Endometrium (tissue), 2 donors: ENCODE data around the gene ACVR1B.

Source experiments
- FAIRE-seq: peaks from 2 replicates; lab custom pipeline; 2012; peaks lifted over from hg19 to GRCh38; lab: Jason Lieb, UNC
- donor health status: control.
- donor health status: control.

Gene ACVR1B

DNA sequence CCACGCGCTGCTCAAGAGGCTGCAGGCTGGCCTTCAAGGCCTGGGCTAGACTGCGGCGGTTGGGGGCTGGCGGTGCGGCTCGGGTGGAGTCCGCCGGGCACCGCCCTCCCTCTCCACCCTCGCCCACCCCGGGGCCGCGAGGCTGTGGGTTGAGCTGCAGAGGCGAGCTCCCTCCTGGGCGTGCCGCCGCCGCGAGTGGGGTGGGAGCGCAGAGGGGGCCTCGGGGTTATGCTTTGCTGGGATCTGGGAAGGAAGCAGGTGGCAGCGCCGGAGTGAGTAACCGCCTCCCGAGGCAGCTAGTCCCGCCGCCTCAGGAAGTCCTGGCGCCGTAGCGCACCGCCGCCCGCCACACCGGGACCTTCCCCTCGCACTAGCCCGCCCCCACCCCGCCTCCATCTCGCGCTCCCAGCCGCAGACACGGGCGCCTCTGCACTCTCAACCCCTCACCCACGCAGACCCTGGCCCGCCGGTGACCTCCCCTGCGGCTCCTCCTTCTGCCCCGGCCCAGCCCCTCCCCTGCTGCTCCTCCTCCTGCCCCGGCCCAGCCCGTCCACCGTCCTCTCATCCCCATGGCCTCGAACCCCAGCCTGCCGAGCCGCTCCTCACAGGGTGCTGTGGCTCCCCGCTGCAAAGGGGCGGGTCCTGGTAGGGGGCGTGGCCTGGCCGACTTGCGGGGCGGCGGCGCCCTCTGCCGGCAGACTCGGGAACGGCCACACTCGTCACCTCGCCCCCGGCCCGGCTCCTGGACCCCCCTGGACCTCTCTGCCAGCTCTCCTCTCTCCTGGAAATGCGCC is 71.9 kb downstream of the ACVR1B start:
- FAIRE-seq = no peak

DNA sequence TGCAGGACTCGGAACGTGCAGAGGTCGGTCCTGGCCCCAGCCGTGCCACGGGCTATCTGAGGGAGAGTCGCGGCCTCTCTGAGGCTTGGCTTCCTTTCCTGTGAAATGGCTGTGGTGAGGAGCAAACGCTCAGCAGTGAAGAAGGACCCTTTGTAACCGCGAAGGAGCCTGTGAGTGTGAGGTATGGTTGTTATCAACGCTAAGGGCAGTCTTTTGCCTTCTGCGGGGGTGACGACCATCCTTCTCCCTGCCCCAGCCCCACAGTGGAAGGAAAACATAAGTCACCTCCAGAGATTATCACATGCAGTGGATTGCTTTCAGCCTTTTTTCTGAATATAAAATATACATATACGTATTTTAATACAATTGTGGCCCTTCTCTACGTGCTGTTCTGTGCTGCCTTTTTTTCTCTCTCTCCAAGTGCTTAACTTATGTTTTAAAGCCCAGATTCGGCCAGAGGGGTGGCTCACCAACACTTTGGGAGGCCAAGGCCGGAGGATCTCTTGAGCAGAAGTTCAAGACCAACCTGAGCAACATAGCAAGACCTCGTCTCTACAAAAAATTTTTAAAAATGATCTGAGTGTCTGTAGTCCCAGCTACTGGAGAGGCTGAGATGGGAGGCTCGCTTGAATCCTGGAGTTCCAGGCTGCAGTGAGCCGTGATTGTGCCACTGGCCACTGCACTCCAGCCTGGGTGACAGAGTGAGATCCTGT is 72.6 kb downstream of the ACVR1B start:
- FAIRE-seq = no peak

DNA sequence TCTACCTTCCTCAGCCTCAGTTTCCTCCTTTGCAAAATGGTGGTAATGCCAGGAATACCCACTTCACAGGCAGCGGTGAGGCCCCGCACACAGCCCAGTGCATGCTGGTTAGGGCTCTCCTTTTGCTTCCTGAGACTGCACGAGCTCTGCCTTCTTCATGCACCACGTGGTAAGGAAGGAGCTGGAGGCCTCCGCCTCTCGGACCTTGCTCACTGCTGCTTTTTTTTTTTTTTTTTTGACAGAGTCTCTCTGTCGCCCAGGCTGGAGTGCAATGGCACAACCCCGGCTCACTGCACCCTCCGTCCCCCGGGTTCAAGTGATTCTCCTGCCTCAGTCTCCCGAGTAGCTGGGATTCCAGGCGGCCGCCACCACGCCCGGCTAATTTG is 73.3 kb downstream of the ACVR1B start:
- no peak for FAIRE-seq

DNA sequence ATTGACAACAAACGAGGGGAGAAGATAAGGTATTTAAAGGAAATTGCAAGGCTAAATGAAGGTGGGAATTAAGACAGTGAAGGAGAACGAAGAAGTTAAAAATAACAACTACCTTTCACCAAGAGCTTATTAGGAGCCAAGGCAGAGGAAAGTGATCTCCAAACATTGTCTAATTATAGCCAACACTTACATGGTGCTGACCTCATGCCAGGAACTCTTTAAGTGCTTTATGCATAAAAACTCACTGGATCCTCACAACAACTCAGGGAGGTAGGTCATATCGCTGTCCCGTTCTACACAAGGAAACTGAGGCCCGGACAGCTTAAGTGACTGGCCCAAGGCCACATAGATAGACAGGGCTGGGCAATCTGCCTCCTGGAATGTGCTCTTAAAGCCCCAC is 74.8 kb downstream of the ACVR1B start:
- no peak for FAIRE-seq

DNA sequence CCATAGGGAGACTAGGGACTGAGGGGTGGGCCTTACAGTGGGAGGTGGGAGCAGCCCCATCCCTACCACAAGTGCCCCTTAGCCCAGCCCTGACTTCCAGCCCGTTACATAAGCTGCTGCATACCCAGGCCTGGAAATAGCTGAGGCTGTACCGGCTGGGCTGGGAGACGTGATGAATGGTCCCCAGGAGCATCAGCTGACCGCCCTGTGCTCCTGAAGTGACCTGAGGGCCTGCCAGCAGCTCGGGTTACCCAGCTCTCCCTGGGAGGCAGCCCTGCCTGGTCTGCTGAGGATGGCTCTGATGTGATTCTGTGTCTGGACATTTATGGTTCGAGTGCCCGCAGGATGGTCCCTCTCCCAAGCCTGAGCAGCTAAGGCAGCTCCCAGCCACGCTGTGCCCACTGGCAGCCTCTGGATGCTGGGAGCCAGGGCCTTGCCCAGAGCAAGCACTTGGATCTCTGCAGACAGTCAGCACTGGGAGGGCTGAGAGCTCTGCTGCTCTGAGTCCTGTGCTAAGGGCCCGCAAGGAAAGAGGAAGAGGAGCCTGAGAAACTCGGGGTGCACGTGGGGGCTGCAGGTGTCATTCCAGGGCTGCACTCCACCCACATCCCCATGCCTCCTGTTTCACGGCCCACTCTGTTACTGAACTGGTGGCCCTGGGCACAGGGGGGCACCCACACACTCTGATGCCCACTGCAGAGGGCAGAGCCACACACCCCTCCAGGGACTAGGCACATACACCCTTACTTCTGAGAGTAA is 75.8 kb downstream of the ACVR1B start:
- no peak for FAIRE-seq

DNA sequence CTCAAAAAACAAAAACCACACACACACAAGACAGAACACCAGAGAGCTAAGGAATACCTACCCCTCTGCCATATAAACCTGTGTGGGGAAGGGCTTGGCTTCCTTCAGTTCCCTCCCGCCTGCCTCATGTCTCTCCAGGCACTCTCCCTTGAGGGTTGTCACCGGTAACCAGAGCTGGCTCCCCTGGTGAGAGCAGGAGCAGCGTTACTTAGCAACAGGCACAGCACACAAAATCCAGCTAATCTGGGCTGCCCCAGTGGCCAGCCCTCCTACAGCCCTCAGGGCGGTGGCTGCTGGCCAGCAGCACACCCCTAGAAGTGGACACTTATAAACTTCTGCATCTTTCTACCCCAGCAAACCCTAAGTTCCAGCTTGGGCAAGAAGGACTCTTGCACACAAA is 78.2 kb downstream of the ACVR1B start:
- no peak for FAIRE-seq

DNA sequence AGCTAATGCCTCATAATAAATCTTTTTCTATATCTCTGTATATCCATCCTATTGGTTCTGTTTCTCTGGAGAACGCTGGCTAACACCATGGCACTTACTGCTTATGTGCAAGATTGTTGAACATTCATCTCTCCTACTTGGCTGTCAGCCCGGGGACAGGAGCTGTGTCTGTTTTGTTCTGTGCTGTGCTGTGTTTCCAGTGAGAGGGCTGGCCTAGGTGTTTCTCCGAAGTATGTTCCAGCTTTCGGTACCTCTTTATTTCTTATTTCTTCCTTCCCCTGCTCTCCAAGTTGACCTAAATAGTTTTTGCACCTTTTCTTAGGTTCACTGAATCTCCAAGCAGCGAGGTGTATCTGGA is 80.9 kb downstream of the ACVR1B start:
- FAIRE-seq = no peak

DNA sequence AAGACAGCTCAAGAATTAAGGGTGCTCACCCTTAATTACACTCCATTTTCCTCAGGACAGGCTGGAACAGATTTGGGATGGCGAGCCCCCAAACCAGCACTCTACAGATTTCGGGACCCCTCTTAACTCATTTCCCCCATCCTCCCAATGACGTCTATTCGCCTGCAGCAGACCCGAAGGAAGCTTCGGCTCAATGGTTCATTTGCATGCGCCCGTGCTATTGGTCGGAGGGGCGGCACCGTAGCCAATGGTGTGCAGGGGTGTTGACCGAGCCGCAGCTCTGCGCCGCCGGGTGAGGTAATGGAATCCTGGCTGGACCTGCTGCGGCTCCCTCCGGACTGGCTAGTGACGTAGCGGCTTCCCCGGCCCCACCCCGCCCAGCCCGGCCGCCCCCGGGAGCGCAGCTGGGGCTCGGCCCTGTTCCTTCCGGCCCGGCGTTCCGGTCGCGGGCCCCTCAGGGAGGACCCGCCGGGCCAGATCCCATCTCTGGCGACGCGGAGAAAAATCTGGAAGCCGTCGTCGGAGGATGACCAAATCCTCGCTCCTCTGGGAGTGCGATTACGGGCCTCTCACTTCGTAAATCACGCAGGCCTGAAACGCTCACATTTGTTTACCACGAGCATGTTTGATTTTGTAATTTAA is 81.4 kb downstream of the ACVR1B start:
- FAIRE-seq = peak; percentile 41

DNA sequence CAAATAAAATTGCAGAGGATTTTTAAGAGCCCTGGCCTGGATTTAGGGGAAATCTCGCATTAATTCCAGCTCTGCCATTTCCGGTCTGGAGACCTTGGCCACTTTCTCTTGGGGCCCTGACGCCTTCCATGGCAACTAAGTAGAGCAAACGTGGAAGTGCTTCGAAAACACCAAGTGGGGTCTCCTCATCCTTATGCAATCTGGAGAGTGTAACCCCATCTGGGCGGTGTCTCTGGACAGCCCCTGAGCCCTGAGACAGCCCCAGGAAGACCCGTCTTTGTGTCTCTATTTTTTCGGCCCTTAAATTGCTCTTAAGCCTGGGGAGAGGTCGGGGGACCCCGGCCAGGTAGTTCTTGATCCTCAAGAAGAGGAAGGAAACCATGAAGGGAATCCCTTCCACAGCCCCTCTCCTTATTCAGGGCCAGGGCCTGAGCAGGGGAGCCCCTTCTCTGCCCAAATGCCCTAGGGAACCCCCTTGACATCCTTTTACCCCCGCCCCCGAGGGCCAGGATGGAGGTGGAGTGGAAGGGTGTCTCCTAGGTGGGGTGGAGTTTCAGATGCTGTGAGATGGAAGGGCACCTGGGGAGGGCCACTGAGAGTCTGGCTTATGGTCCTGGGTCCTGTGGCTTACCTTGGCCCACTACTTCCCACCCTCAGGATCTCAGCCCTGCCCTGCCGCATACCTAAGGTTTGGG is 82.1 kb downstream of the ACVR1B start:
- FAIRE-seq = no peak

DNA sequence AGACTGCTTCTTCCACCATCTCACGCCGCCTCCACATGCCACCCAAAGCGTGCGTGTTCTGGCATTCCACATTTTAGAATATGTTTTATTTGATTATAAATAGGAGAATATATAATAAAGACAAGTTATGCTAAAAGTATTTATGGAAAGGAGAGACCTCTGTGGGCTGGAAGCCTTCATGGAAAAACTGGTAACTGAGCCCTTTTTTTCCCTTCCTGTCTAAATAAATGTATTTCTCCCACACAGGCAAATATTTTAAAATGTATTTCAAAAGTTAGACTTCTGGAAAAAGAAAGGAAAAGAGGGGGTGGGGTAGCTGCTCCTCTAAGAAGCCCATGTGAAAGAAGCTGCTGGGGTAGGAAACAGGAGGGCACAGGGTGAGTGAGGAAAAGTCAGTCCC is 83.7 kb downstream of the ACVR1B start:
- no peak for FAIRE-seq

DNA sequence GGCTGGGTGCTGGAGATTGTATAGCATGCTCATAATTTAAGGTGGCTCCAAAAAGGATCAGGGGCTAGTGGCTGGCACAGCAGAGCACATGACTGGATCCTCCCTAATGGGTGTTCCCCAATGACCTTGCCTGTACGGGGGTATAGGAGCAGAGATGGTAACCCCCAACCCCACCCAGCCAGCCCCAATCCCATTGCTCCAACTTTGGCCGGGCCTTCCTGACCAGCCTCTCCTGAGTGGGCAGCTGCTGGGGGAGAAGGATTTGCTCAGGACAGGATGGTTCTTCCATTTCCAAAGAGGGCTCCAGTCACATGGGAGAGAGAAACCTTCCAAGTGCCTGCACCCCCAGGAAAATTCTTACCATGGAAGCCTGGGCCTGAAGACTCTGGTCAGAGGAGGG is 84.4 kb downstream of the ACVR1B start:
- FAIRE-seq = no peak

DNA sequence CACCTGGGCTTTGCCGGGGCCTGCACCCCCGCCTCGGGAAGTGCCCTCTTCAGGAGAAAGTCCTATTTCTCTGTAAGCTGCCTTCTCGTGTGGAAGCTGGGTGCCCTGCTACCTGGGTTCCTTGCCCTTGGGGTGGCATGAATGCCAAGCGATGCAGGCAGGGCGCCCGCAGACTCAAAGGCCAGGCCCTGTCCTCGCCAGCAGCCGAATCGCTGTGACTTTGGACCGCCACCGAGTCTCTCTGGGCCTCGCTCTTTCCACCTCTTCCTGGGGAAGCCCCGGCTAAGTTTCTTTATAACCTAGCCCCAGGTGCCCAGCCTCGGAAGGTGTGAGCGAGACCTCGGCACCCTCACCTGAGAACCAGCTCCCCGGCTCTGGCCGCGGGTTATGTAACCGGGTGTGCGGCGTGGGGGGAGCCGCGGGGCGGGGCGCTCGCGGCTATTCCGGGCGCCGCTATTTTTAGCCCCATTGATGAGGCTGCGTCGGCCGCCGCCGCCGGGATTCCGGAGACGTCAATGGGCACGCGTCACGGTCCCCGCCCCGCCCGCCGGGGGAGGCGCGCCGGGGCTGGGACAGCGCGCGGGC is 85.2 kb downstream of the ACVR1B start:
- no peak for FAIRE-seq

DNA sequence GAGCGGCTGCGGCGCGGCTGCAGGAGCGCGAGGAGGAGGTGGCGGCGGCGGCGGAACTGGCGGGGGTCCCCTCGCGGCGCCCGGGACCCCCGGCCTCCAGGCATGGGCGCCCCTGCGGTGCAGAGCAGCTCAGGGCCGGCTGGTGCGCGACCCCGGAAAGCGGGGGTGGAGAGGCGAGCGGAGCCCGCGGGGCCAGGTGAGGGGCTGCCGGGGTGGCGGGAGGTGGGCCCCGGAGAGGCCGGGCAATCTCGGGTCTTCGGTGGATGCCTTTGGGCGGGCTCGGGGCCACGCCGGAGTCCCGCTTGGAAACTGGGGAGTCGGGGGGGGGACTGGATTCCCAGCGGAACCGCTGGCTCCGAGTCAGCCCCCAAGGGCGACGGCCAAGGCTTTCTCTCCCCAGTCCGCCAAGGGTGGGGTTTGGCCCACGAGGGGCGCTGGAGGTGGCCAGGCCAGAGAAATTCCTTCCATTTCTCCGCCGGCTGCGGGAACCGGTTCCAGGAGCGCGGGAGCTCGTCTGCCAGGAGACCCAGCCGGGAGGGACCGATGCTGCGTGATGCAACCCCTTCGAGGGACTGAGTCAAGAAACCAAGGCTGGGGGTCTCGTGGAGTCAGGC is 85.9 kb downstream of the ACVR1B start:
- no peak for FAIRE-seq

DNA sequence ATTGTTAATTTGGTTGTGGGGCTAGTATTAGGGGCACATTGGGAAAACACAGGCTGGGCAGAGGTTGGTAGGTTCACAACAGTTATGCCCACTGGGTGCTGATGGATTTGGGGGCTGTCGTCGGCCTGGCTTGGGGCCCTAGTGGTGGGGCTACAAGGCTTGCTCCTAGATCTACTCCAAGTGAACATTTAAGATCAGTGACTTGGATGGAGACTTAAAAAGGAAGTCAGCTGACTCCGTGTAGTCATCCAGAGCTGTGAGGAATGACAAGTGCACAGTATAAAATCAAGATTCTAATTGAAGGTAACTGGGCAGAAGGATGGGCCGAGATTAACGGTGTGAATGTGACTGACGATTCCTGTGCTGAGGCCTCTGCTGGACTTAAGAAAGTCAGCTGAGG is 86.9 kb downstream of the ACVR1B start:
- no peak for FAIRE-seq

DNA sequence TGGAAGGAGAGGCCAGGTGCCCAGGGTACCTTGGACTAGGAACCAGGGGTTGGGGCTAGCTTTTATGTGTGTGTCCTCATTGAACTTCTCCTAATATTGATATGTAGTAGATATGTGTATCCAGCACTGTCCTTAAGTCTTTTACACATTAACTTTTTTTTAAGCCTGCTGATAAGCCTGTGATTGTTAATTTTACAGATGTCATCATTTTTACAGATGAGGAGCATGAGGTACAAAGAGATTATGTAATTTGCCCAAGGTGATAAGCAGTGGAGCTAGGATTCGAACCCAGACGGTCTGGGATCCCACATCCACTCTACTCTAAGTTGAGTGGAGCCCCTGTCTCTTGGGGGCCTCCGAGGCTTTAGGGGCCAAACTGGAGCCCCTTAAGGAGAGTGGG is 89.5 kb downstream of the ACVR1B start:
- no peak for FAIRE-seq

DNA sequence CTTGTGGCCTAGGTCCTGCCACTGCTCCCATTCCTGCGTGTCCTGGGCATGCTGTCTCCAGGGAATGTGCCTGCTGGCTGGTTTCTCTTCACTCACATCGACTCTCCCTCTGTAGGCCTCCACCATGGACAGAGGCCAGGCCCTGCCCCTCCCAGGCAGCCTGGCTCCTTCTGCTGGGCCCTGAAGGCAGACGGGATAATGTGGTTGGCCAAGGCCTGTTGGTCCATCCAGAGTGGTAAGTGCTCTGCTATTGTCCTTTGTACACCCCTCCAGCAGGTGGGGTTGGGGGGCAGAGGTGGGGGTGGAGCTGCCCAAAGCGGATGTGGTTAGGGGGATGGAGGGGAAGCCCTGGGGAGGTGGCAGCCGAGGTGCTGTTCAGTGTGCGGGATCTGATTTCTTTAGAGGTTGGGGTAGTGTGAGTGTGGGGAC is 90.2 kb downstream of the ACVR1B start:
- FAIRE-seq = no peak

DNA sequence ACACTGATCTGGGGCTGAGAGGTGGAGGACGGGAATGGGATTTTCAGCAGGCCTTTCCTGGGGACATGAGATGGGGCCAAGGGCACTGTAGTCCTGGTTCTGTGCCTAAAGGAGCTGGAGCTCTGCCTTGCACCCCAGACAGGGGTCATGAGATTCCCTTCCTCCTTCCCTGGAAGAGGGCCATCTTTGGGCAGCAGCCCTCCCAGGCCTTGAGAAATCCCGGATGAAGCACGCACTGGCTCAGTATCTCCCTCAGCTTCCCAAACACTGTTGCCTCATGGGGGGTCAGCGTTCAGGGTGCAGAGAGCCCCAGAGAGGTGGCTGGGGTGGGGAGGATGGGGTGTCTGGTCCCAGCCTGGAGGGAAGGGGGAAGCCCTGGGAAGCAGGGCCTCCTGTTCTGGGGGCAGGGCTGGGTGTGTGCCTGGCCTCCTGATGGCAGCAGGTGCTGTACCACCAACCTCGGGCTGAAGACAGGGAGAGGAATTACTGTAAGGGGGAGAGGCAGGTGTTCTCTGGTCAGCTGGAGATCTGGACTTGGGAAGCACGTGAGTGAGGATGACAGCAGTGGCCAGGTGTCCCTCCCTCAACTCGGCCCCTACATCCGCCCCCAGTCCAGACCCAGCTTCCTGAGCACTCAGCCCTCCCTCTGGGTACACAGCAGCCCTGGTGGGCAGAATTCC is 91.3 kb downstream of the ACVR1B start:
- no peak for FAIRE-seq

DNA sequence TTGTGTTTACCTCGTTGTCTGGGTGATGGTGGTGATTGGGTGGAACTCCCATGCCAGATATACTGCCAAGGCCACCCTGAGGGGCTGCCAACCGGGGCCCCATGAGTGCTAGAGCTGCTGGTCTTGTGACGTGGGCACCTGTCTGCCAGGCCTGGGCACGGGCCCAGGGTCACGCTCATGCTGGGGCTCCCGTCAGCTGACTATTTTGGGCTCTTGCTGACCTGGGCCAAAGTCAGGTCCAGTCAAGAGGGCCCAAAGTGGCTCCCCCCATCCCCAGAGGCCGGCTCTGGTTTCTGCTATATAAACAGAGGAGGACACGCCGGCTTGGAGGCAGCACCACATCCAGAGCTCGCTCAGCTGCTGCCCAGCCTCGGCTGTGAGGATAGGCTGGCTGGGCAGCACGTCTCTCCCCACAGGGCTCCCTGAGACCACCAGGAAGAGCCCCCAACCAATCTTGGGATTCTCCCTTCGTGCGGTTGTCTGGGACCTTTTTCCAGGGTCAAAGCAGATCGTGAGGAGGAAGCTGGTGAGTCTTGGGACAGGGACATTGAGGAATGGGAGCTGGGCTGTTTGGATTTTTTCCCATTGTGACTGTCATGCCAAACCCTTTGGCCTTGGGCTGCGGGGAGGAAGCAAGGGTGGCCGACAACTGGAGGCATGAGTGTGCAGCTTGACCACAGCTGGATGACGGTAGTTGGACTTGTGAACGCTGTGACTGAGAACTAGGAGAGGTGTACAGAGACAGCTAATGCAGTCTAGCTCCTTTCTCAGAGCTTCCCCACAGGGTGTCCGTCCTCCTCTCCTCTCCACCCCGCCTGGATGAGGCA is 92.1 kb downstream of the ACVR1B start:
- FAIRE-seq = no peak

DNA sequence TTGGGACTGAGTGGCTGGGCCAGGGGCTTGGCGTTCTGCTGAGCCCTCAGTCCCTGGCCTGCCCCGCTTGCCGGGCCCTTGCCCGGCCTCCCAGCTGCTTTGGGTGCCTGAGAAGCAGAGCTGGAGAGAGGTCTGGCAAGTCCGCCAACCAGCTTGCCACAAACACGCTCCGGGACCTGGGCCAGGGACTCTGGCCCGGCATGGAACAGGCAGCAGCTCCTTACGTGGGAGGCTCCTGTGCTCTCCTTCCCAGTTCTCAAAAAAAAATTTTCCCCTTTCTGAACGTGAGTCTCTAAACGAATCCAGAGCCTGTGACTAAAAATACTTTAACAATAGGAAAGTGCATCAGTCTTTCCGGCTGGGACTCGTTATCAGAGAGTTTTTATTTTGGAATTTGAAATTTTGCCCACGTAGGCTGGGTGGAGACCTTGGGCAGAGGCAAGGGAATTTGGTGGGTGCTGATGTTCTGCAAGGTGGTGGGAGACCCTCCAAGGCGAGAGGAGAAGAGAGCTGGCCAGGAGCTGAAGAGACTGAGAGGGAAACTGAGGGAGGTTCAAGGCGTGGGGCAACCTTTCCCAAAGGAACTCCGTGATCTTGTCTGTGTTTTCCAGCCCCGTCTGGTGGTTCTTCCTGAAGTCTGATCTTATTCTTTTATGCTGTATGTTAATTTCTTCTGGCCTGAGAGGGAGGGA is 92.9 kb downstream of the ACVR1B start:
- no peak for FAIRE-seq
